Transverse colon (tissue), 4 donors: ENCODE results near the gene CD300C.

ENCODE experiments used
- CTCF ChIP-seq, 5 experiments: fragments of 200-600 bp in 3 of 5; fragments of 450-650 bp in 2 of 5; sonication (generic) in 3 of 5; IDR thresholded peaks; 1 replicate in 2 of 5; 2 replicates in 3 of 5; pipeline ENCODE4 v1.5.1; 2016 to 2017; ENCODE audit warnings: antibody characterized with exemption in 5 of 5, inconsistent platforms in 3 of 5, mild to moderate bottlenecking in 2 of 5, moderate library complexity in 1 of 5
- EP300 ChIP-seq: sonication (generic); formaldehyde crosslinking; IDR thresholded peaks from one replicate; pipeline ENCODE4 v1.6.1; 2017; ENCODE audit warnings: antibody characterized with exemption, low read depth
- POLR2A ChIP-seq: fragments of 450-650 bp; IDR thresholded peaks from one replicate; pipeline ENCODE4 v1.6.1; 2016; ENCODE audit warnings: antibody characterized with exemption, mild to moderate bottlenecking, moderate library complexity
- POLR2AphosphoS5 ChIP-seq, 3 donors: sonication (generic); formaldehyde crosslinking; IDR thresholded peaks; one replicate each; pipeline ENCODE4 v1.6.1; 2016; ENCODE audit warnings: antibody characterized with exemption in 3 of 3

GRCh38 chr17:74568106-74568873 is 22.4 kb upstream of the CD300C start:
- TF ChIP-seq CTCF (IDR thresholded peaks at IDR 0.05) (no peak), POLR2A (no peak), EP300 (no peak), POLR2AphosphoS5 (IDR thresholded peaks at IDR 0.05) (no peak)
